HAP-1 (cell line): ENCODE data around the gene AANAT.
A peak's percentile ranks its signal among the peaks of the same experiment; 100 is the strongest.

ENCODE experiments used
- DNase-seq, 2 experiments: peaks; one replicate each; pipeline ENCODE4 v3.0.0-alpha.2; 2016 to 2020; ENCODE audit warnings: low spot score in 2 of 2
- H3K27me3 ChIP-seq: fragments of 250-450 bp; sonication (Bioruptor Pico); 2 replicates; pipeline ENCODE4 v1.5.1; 2020; ENCODE audit warnings: low read depth, mild to moderate bottlenecking, moderate library complexity
- H3K36me3 ChIP-seq: fragments of 250-450 bp; sonication (Bioruptor Pico); replicated peaks from 2 replicates; pipeline ENCODE4 v1.5.1; 2020; ENCODE audit warnings: mild to moderate bottlenecking
- H3K4me1 ChIP-seq: fragments of 250-450 bp; sonication (Bioruptor Pico); 2 replicates; pipeline ENCODE4 v1.5.1; 2020; ENCODE audit warnings: mild to moderate bottlenecking
- H3K4me3 ChIP-seq: fragments of 250-450 bp; sonication (Bioruptor Pico); 2 replicates; pipeline ENCODE4 v1.5.1; 2020; ENCODE audit warnings: mild to moderate bottlenecking, moderate library complexity
- H3K9me3 ChIP-seq: fragments of 250-450 bp; sonication (Bioruptor Pico); 2 replicates; pipeline ENCODE4 v1.5.1; 2020; ENCODE audit warnings: mild to moderate bottlenecking, moderate library complexity
- in situ Hi-C: fragments of 300-500 bp; cut with MboI; formaldehyde crosslinking; loops from 3 replicates; pipeline ENCODE4 v1.14.3; 2020; ENCODE audit warnings: low sequenced_read_pairs, inconsistent platforms, mixed read lengths

Gene AANAT

DNA sequence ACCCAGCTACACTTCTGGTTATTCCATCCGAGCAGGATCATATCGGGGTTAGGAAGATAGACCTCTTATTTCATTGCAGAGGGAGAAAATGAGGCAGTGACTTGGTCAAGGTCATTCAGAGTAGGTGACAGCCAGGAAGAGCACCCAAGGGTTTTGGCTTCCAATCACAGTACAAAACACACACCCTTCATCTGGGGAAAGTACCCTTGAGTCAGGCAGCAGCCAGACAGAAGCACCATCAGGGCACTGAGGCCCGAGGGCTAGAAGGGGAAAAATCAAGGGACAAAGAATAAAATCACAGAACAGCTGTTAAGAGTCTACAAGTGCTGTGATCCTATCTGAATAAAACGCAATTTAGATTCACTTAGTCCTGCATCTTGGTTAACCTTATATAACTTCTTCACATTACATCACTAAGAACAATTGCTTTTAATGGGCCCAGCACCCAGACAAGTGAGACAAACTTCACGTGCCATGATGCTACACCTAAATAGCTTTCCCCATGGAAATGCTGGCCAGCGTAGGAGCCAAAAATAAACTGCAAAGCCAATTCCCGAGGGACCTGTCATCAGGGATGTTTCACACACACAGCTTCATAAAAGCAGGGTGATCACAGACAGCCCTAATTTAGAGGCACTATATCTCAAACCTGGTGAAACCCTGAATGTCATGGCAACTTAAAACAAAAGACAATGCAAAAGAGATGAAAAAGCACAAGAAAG, 19.3 kb upstream of the AANAT start:
- H3K9me3 ChIP-seq, result no peaks in the 10 kb centered on the region
- H3K27me3 ChIP-seq, result no peaks in the 10 kb centered on the region
- H3K4me3 ChIP-seq, result no peak overlapping the region
- in situ Hi-C loops, result no loop called here
- H3K36me3 ChIP-seq, result peaks cover 8% of the 10 kb centered on the region
- peaks cover 40% of the 10 kb centered on the region for H3K4me1 ChIP-seq
- no peak for DNase-seq

DNA sequence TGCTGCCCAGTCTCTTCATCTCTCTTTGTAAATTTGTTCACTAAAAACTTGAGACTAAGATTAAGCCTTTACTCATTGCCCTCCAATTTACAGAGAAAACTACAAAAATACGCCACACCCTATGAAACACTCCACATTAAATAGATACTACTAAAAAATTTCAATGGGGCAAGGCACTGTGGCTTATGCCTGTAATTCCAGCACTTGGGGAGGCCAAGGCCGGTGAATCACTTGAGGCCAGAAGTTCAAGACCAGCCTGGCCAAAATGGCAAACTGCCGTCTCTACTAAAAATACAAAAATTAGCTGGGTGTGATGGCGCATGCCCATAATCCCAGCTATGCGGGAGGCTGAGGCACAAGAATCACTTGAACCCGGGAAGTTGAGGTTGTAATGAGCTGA, 18.3 kb upstream of the AANAT start:
- Histone ChIP-seq H3K4me1 (peaks cover 40% of the 10 kb centered on the region), H3K9me3 (no peaks in the 10 kb centered on the region), H3K4me3 (no peak overlapping the region), H3K27me3 (no peaks in the 10 kb centered on the region), H3K36me3 (peaks cover 8% of the 10 kb centered on the region)
- no peak for DNase-seq
- in situ Hi-C loops, result no loop called here

DNA sequence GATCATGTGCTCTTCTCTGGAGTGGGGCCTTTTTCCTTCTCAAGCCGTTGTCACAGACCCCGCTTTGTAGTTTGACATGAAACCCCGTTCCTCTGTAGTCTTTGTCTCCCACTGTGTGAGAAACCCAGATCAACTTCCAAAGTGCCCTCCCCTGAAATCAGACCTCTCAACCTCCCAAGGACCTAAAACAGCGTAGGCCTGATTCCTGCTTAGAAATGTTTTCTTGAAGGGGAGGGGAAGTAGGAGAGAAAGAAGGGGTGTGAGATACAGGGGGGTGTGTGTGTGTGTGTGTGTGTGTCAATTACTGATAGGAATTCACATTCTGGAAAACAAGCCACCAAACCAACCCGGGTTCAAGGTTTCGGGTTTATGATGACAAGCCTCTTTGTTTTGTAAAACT, 15.9 kb upstream of the AANAT start:
- Histone ChIP-seq H3K36me3 (peaks cover 8% of the 10 kb centered on the region), H3K4me1 (peaks cover 18% of the 10 kb centered on the region), H3K9me3 (no peaks in the 10 kb centered on the region), H3K27me3 (no peaks in the 10 kb centered on the region), H3K4me3 (peak overlapping the region; percentile 65)
- no peak for DNase-seq
- in situ Hi-C loops, result no loop called here

DNA sequence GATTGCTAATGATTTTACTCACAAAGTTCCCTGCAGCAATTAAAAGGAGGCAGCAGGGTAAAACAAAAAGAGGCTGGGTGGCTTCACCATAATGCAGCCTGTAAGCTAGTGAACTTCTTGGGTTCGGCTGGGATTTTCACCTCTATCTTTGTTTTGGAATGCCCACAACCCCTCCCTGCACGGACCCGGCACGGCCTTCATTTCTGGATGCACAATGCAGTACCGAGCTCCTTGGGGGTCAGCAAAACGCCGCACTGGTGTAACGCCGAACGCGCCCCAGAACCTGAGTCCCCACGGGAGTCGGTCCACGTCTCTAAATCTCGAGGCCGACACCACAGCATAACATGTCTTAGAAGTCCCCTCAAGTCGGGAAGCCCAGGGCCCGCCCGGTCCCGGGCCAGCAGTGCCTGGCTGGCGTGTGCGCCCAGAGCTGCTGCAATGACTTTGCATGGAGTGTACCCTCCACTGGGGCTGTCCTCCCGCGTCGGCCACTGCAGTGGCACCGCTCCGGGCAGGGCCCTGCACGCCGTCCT, 15.2 kb upstream of the AANAT start:
- peak overlapping the region; percentile 65 for H3K4me3 ChIP-seq
- H3K27me3 ChIP-seq, result no peaks in the 10 kb centered on the region
- peaks cover 11% of the 10 kb centered on the region for H3K4me1 ChIP-seq
- no peaks in the 10 kb centered on the region for H3K9me3 ChIP-seq
- peaks cover 8% of the 10 kb centered on the region for H3K36me3 ChIP-seq
- in situ Hi-C loops, result no loop called here
- DNase-seq, result peak in 1 of 2 experiments; percentile 48

DNA sequence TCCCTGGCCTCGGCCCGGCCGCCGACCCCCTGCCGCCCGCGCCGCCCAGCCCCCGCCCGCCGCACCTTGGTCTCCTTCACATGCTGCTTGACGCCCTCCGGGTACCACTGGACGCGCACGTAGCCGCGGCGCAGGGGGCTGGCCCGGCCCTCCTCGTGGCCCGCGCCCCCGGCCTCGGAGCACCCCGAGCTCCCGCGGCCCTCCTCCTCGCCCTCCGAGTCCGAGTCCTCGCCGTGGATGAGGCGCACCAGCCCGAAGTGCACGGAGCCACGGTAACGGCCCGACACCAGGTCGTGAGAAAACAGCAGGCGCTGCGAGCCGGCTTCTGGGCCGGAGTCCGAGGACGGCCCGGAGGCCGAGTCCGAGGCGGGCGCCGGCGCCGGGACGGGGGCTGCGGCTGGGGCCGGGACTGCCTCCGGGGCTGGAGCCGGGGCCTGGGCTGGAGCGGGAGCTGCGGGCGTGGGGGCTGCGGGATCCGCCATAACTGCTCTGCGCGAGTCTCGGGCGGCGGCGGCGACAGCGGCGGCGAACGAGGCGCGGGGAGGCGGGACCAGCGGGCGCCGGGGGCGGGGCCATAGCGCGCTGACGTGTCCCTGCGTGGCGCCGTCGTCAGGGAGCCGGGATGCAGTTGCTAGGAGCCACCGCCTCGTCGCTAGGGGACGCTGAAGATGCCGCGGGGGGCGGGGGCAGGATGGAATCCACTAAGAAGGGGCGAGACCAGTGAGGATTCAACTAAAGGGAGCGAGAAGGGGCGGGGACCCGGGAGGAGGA, 14.6 kb upstream of the AANAT start, which contains the start of gene UBE2O:
UBE2O (minus strand) TSS at position 493 of the 771 bp plus-strand sequence; CDS start at position 482, 11 bp downstream.
- Histone ChIP-seq H3K27me3 (no peaks in the 10 kb centered on the region), H3K36me3 (peaks cover 8% of the 10 kb centered on the region), H3K9me3 (no peaks in the 10 kb centered on the region), H3K4me1 (peaks cover 9% of the 10 kb centered on the region), H3K4me3 (peak within 1 kb of the TSS; percentile 65)
- DNase-seq, result peak; percentile 75 to 96
- in situ Hi-C loops, result no loop called here

DNA sequence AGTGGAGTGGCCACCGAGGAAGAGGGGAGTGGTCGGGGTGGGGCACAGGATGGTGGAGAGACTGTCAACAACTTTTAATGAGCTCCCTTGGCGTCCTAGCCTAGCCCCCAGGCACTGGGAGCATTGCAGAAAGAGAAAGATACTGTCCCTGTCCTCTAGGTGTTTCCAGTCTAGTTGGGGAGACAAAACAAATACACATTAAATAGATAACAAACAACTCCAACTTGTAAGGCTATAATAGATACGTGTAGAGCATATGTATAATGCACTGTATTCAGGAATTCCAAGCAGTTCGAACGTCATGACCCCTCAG, 14.0 kb upstream of the AANAT start:
- no peak for DNase-seq
- in situ Hi-C loops, result no loop called here
- Histone ChIP-seq H3K4me1 (peaks cover 9% of the 10 kb centered on the region), H3K4me3 (peak overlapping the region; percentile 65; the same call in 1 of the 2 replicates), H3K9me3 (no peaks in the 10 kb centered on the region), H3K36me3 (peaks cover 7% of the 10 kb centered on the region), H3K27me3 (no peaks in the 10 kb centered on the region)

DNA sequence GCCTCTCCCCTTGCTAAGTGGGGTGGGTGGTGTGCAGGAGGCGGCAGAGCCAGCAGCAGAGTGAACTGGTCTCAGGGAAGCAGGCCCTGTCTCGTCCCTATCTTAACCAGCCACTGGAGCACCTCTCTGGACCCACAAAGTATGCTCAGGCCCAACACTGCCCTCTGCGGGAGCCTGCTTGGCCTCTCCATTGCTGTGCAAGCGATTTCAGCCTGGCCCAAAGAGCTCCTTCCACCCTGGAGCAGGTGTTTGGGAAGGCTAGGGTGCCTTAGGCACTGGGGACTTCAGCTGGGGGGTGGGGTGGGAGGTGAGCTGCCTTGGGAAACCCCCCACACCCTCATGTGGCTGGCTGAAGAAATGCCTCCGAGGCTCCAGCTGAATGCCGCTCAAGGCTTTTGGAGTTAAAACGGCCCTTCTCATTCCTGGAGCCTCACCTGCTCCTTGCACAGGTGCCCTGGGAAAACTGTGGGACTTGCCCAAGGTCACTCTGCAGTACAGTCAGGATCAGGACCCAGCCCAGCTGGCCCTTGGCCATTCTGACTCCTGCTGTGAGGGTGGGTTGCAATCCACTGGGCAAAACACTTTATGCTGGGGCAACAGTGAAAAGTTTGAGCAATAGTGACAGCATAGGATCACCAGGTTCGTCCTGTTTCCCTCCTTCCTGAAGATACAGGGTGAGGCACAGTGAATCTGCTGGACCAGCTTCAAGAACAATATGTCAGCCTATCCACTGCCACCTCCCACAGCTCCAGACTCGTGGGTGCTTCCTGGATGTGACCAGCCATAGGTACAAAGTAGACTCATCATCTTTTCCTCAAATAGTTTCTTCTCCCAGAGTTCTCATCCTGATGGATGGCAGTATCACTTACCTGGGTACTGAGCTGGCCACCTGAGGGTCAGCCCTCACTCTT, 8.6 kb upstream of the AANAT start:
- in situ Hi-C loops, result no loop called here
- DNase-seq, result peak in 1 of 2 experiments; percentile 57
- H3K27me3 ChIP-seq, result no peaks in the 10 kb centered on the region
- H3K4me1 ChIP-seq, result no peaks in the 10 kb centered on the region
- H3K36me3 ChIP-seq, result no peaks in the 10 kb centered on the region; the same call in 1 of the 2 replicates
- H3K4me3 ChIP-seq, result no peak overlapping the region
- no peaks in the 10 kb centered on the region for H3K9me3 ChIP-seq

DNA sequence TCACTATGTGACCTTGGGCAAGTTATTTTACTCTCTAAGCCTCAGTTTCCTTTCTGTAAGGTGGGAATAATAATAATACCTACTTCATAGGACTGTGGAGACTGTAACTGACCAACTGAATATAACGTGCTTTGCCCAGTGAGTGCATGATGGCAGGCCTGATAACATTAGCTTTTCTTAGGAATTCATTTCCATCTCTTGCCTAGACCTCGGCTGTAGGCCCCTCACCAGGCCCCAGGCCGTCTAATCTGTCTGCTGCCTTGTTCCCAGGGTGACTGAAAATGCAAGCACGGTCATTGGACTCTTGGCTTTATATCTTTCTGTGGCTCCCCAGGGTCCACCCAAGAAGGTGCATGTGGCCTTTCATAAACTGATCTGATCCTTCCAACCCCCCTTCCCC, 7.7 kb upstream of the AANAT start:
- no peak for DNase-seq
- Histone ChIP-seq H3K27me3 (no peaks in the 10 kb centered on the region), H3K36me3 (no peaks in the 10 kb centered on the region), H3K4me3 (no peak overlapping the region), H3K4me1 (no peaks in the 10 kb centered on the region), H3K9me3 (no peaks in the 10 kb centered on the region)
- in situ Hi-C loops, result no loop called here

DNA sequence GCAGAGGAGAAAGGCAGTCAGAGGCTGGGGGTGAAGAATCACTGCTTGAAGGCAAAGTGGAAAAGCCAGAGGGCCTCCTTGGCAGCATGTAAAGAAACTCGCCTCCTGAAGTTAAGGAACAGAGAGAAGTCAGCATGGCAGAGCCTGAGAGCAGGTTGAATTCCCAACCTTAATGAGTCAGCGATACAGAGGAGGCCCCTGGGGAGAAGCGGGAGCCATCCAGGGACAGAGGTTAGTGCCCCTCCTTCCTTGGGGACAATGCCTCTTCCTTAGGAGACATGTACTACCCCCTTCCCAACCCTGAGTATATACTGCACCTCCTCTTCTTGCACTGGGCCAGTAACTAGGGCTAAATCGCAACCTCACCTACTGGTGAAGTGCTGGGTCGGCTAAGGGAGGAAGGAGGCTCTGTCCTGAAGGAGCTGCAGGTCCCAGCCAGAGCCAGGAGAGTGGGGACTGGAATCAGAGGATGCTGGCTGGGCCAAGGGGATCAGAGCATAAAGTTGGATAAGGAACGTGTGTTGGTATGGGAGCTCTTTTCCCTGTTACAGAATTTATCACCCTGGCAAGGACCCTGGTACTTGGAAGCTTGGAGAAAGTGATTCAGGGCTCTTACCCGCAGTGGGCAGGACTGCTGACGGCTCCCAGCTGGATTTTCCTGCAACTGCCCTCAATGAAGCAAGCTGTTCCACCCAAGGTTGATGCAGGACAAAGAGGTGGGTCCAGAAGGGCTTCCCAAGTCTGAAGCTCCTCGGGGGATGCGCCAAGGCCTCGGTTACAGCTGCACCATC, 5.4 kb upstream of the AANAT start:
- in situ Hi-C loops, result no loop called here
- H3K4me3 ChIP-seq, result no peak overlapping the region

DNA sequence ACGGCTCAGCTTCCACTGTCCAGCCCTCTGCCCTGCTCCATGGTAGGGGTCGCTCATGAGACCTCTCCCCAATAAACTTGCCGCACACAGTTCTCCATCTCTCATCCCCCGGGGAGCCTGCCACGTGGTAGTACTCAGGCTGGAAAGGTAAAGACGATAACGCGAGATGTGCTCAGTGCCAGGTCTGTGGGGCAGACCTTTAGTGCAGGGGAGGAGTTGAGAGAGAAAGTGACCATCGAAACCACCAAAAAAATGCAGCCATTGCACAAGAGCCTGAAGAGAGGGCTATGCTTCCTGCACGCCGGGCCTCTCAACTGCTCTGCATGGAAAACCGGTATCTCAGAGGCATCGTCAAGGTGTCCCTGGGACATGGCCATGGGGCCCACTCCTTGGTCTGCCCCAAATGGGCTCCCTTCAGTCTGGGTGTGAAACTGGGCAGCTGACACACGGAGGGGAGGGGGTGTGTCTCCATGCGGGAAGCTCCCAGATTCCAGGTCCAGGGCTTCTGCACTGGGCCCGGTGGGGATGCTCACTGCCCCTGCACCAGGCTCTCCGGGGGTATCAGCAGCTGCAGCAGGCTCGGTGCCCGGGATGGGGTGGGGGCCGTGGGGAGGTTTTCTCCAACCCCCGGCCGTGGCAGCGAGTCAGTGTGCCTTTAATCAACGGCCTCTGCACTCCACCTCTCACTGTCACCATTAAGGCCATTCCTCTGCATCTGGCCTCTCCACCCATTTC, 4.7 kb upstream of the AANAT start:
- Histone ChIP-seq H3K36me3 (no peaks in the 10 kb centered on the region), H3K4me3 (no peak overlapping the region), H3K4me1 (no peaks in the 10 kb centered on the region), H3K27me3 (no peaks in the 10 kb centered on the region), H3K9me3 (no peaks in the 10 kb centered on the region)
- no peak for DNase-seq
- in situ Hi-C loops, result no loop called here

More for the DNA sequence above, 5.4 kb upstream of the AANAT start:
- Histone ChIP-seq H3K27me3 (no peaks in the 10 kb centered on the region), H3K9me3 (no peaks in the 10 kb centered on the region), H3K36me3 (no peaks in the 10 kb centered on the region), H3K4me1 (no peaks in the 10 kb centered on the region)
- DNase-seq, result no peak

DNA sequence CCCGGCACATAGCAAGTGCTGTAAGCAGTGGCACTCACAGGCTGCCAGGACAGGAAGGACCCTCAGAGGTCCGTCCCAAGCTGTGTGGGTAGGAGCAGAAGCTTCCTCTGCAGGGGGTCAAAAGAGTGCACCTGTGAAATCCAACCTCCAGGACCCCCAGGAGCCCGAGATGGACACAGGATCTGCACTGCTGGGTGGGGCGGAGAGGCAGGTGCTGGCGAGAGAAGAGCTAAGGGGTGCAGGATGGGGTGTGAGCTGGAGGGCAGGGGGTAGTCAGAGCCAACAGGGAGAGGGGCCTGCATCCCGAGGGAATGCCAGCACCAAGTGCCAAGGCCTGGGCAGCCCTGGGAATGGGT, 650 bp upstream of the AANAT start:
- H3K36me3 ChIP-seq, result no peaks in the 10 kb centered on the region; the same call in 1 of the 2 replicates
- in situ Hi-C loops, result loop anchor here (5.0 kb wide), 1 partner anchor 41 kb away; no protein-coding TSS in a partner anchor
- H3K9me3 ChIP-seq, result no peaks in the 10 kb centered on the region
- DNase-seq, result no peak
- H3K4me3 ChIP-seq, result no peak overlapping the region
- no peaks in the 10 kb centered on the region for H3K4me1 ChIP-seq
- no peaks in the 10 kb centered on the region for H3K27me3 ChIP-seq

DNA sequence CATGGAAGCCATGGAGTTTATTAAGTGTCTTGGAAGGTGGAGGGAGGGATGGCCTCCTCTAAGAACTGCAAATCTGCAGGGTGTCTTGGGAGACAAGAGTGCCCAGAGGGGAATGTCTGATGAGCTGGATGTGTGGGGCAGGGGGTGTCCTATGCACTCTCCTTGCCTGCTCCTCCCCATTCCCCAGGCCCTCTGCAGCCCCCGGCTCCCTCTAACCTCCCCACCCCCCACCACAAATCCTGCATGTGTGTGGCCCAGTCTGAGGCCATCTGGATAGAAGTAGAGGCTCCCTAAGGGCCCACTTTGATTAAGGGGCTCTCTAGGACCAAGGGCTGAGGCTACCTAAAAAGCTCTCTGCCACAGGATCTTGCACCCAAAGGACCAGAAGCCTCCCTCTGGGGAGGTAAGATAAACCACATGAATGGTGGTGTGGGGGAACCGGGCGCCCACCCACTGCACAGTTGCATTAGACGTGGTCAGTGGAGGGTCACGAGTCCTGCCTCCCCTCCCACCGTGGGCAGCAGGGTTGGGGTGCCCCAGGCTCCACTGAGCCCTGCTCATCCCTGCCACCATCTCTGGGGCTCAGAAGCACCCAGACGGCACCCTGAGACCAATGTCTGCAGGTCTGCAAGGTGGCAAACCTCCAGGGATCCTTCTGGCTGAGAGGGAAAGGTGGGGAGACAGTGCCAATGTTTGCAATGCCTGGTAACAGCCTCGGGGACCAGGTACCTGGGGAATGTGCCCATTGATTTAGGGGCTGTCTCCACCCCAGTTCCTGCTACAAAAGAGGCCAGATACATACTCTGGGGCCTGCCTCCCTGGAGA, 618 bp downstream of the AANAT start:
- in situ Hi-C loops, result loop anchor here (5.0 kb wide), 1 partner anchor 39 kb away; no protein-coding TSS in a partner anchor
- no peaks in the 10 kb centered on the region for H3K4me1 ChIP-seq
- H3K27me3 ChIP-seq, result no peaks in the 10 kb centered on the region
- DNase-seq, result no peak
- H3K4me3 ChIP-seq, result no peak overlapping the region
- no peaks in the 10 kb centered on the region; the same call in 1 of the 2 replicates for H3K36me3 ChIP-seq
- no peaks in the 10 kb centered on the region for H3K9me3 ChIP-seq
